ENCODE measurements around the gene PLEK. TPM values are rescaled to one million over a fixed set of nuclear protein-coding genes. Genes with fewer than 3 reads are reported as not detected.

PLEK gene
- total and polyA plus RNA-seq, 2 experiments from 2014 or later, result 0.92 to 0.93 TPM

GRCh38 chr2:68356599-68357239 lies 8.4 kb upstream of the PLEK start:
- Histone ChIP-seq H3K4me1 (ENCODE audit: insufficient read depth) (no peaks in the 10 kb centered on the region), H3K4me2 (no peak overlapping the region), H3K79me2 (no peaks in the 10 kb centered on the region), H3K4me3 (no peak overlapping the region), H3K27me3 (no peaks in the 10 kb centered on the region), H4K20me1 (ENCODE audit: insufficient read depth, poor library complexity, severe bottlenecking) (no peaks in the 10 kb centered on the region), H2AFZ (no peak overlapping the region), H3K9me2 (replicated peaks; ENCODE audit: insufficient read depth) (no peaks in the 10 kb centered on the region), H3K27ac (no peak overlapping the region), H3K9me3 (ENCODE audit: low read depth) (no peaks in the 10 kb centered on the region), H3K36me3 (replicated peaks; ENCODE audit: insufficient read depth, low read depth) (no peaks in the 10 kb centered on the region)
- TF ChIP-seq CTCF (IDR thresholded peaks at IDR 0.05; ENCODE audit: poor library complexity) (no peak), EZH2phosphoT487 (IDR thresholded peaks at IDR 0.05; ENCODE audit: low read depth, severe bottlenecking, unreplicated experiment) (no peak), EZH2 (IDR thresholded peaks at IDR 0.05; ENCODE audit: borderline replicate concordance) (no peak)
- no peak for DNase-seq (ENCODE audit: low spot score)
- WGBS (ENCODE audit: low lambda C conversion rate, missing lambda C conversion rate), result 96% methylated on average over 4 of the region's 4 CpGs

DNA sequence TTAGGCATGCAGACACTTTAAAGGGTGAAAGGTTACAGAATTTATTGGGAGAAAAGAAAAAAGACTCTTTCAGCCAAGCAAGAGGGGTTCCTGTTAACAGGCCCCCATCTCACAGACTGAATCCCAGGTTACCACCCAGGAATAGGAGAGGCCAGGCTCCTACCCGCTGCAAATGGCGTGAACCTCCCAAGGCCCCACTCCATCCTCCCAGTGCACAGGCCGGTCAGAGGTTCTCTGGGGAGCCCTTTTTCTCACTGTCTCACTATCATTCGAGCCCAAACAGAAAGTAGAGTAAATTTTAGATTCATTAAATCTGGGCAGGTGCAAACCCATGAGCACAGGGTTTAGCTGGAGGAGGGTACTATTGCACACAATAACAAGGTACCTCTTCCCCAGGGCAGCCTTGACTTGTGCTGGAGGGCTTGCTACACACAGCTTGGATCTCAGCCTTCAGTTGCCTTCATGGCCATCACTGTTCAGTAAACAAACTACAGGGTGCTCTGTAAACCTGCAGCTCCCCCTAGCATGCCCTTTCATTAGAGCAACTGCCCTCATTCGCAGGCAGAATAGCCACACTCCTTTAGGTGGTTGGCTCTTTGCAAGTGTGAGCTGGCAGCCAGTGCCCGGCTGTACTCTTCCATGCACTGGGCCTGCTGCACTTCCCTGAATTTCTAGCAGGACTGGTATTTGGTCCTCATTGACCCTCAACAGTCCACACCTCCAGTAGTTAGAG lies 7.3 kb upstream of the PLEK start:
- WGBS (ENCODE audit: low lambda C conversion rate, missing lambda C conversion rate), result 70% methylated on average over 6 of the region's 6 CpGs
- no peak overlapping the region for H3K4me3 ChIP-seq

GRCh38 chr2:68359889-68360288 lies 5.2 kb upstream of the PLEK start:
- Histone ChIP-seq H3K79me2 (no peaks in the 10 kb centered on the region), H3K9me3 (ENCODE audit: low read depth) (no peaks in the 10 kb centered on the region), H4K20me1 (ENCODE audit: insufficient read depth, poor library complexity, severe bottlenecking) (no peaks in the 10 kb centered on the region), H3K27ac (no peak overlapping the region), H3K4me3 (no peak overlapping the region), H3K27me3 (no peaks in the 10 kb centered on the region), H3K4me2 (no peak overlapping the region), H3K36me3 (replicated peaks; ENCODE audit: insufficient read depth, low read depth) (no peaks in the 10 kb centered on the region), H3K4me1 (ENCODE audit: insufficient read depth) (no peaks in the 10 kb centered on the region), H2AFZ (no peak overlapping the region), H3K9me2 (replicated peaks; ENCODE audit: insufficient read depth) (no peaks in the 10 kb centered on the region)
- WGBS (ENCODE audit: low lambda C conversion rate, missing lambda C conversion rate), result 82% methylated on average over 3 of the region's 3 CpGs
- TF ChIP-seq EZH2phosphoT487 (IDR thresholded peaks at IDR 0.05; ENCODE audit: low read depth, severe bottlenecking, unreplicated experiment), result no peak
- TF ChIP-seq CTCF (IDR thresholded peaks at IDR 0.05; ENCODE audit: poor library complexity), result no peak
- TF ChIP-seq EZH2 (IDR thresholded peaks at IDR 0.05; ENCODE audit: borderline replicate concordance), result no peak
- DNase-seq (ENCODE audit: low spot score), result no peak

More for the DNA sequence above, 7.3 kb upstream of the PLEK start:
- Histone ChIP-seq H3K27me3 (no peaks in the 10 kb centered on the region), H2AFZ (no peak overlapping the region), H3K27ac (no peak overlapping the region), H3K9me2 (replicated peaks; ENCODE audit: insufficient read depth) (no peaks in the 10 kb centered on the region), H3K4me2 (no peak overlapping the region), H3K36me3 (replicated peaks; ENCODE audit: insufficient read depth, low read depth) (no peaks in the 10 kb centered on the region), H4K20me1 (ENCODE audit: insufficient read depth, poor library complexity, severe bottlenecking) (no peaks in the 10 kb centered on the region), H3K9me3 (ENCODE audit: low read depth) (no peaks in the 10 kb centered on the region), H3K79me2 (no peaks in the 10 kb centered on the region), H3K4me1 (ENCODE audit: insufficient read depth) (no peaks in the 10 kb centered on the region)
- DNase-seq (ENCODE audit: low spot score), result peak; percentile 21
- peak; percentile 26 for TF ChIP-seq CTCF (IDR thresholded peaks at IDR 0.05; ENCODE audit: poor library complexity)
- no peak for TF ChIP-seq EZH2phosphoT487 (IDR thresholded peaks at IDR 0.05; ENCODE audit: low read depth, severe bottlenecking, unreplicated experiment)
- no peak for TF ChIP-seq EZH2 (IDR thresholded peaks at IDR 0.05; ENCODE audit: borderline replicate concordance)

All from hepatocyte (in vitro differentiated cells).